Stimulated activated CD8-positive, alpha-beta memory T cell treated with anti-CD3 and anti-CD28 coated beads, Interleukin-12 subunit alpha, Interleukin-12 subunit beta, amount 100 ng/mL, for 24 hours (primary cell): ENCODE results near the gene FADS6.

Experiments used
- DNase-seq: peaks from one replicate; pipeline ENCODE4 v3.0.0-alpha.2; 2020; ENCODE audit errors: extremely low read depth

The FADS6 gene

GRCh38 chr17:74852237-74853047 is 41.0 kb downstream of the FADS6 start:
- DNase-seq: peak; percentile 20

- no peak for DNase-seq
Measured at GRCh38 chr17:74851612-74852236, 41.7 kb downstream of the FADS6 start.

- no peak for DNase-seq
Measured at GRCh38 chr17:74850914-74851313, 42.5 kb downstream of the FADS6 start.

DNA sequence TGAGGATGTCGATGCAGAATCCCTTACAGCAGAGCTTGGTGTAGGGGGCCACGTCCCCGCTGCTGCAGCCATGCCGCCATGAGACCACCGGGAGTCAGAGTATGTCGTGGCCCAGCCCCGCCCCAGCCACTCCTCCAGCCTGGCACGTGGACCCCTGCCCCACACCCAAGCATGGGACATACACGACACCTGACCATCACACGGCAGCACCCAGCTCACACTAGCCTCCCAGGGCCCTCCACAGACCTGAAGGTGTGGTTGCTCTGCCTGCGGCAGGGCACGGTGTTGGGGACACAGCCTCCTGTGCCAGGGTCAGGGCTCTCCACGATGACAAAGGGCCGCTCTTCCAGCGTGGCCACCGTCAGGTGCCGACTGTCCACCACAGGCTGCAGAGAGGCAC is 43.1 kb downstream of the FADS6 start:
- no peak for DNase-seq

- DNase-seq: no peak
Measured at GRCh38 chr17:74848656-74849399, 44.6 kb downstream of the FADS6 start.

GRCh38 chr17:74846621-74847020 is 46.8 kb downstream of the FADS6 start:
- no peak for DNase-seq

DNA sequence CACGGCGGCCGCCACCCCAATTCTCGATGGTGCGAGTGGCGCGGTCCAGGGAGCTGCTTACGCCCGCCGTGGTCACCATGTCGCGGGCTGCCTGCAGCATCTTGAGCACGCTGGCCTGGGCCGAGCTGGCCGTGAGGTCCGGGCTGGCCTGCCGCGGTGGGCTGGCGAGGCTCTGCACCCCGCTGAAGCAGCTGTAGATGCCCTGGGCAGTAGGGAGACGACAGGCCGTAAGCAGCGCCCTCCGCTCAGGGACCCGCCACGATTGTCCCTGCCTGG is 50.1 kb downstream of the FADS6 start:
- DNase-seq: no peak

GRCh38 chr17:74842599-74843351 is 50.7 kb downstream of the FADS6 start:
- DNase-seq: no peak

GRCh38 chr17:74842146-74842598 is 51.3 kb downstream of the FADS6 start:
- no peak for DNase-seq

DNA sequence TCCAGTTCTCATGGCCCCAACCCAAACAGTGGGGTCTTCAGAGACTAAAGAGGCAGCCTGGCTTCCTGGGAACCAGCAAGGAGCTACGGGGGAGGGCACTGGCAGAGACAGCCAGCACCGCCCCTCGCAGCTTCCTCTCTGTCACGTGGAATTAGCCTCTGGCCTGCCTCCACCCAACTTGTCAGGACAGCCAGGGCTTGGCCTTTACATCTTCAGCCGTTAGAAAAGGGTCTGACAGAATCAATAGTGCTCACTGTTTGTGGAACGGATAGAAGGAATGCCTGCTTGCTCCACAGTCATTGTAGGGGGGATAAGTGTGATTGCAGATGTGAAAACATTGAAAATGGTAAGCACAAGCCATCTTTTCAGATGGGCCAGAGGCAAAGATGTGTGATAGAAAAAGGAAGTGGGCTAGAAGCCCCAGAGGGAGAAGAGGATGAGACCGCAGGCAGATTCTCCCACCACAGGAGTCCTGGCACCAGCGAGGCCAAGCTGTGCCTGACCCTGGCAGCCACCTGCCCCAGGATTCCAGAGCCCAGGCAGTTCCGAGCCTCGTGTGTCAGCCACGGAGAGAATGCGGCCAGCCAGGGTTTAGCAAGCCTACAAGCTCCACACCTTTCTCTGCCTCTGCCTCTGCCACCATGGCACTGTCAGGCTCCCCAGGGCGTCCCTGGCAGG is 52.3 kb downstream of the FADS6 start:
- no peak for DNase-seq

DNA sequence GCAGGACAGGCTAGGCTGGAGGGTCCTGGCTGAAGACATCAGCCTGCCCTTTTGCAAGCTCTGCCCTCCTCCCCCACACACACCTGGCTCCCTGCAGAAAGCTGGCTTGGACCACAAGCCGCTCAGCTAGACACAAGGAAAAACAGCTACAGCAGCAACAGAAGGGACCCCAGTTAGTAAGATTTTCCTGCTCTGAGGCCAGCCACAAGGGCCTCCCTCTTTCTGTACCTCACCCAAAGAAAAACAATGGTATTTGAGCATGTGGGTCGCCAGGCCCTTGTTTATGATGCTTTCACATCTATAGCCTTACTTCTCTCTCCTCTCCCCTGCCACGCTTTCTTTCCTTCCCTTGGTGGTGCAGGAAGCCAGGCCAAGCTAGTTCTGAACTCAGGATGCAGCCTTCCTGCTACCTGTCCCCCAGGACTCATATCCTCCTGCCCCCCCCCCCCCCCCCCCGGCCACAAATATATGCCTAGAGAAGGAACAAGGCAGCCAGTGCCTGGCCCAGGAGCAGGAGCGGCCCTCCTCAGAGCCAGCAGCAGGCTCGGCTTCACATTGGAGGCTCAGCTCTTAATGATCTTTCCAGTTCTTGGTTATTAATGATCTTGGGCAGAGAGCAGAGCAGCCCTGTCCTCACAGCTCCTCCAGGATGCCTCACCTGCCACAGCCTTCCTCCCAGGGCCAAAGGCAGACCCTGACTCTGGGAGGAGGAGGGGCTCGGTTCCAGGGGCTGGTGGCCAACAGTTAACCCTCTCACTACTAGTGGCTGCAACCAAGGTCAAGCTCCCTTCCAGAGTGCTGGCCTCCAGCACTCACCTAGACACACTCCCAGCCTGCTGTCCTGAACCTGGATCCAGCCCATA is 53.2 kb downstream of the FADS6 start:
- no peak for DNase-seq

DNA sequence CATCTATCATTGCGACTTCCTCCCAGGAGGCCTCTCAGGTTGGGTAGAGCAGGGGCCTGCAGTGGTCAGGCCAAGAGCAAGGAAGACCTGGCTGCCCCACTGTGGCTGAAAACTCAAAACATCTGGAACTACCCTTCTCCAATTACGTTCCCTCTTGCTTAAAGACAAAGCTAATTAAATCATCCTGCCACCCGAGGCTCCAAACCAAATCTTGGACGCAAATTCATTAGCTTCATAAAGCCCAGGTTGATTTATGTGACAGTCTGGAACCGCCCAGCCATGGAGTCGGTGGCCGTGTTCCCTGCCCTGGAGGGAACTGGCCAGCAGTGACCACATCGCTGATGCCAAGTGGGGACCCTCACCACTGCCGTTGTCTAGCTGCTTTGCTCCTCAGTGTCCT is 55.2 kb downstream of the FADS6 start:
- no peak for DNase-seq

- DNase-seq: no peak
Measured at GRCh38 chr17:74836691-74837467, 56.6 kb downstream of the FADS6 start.

DNA sequence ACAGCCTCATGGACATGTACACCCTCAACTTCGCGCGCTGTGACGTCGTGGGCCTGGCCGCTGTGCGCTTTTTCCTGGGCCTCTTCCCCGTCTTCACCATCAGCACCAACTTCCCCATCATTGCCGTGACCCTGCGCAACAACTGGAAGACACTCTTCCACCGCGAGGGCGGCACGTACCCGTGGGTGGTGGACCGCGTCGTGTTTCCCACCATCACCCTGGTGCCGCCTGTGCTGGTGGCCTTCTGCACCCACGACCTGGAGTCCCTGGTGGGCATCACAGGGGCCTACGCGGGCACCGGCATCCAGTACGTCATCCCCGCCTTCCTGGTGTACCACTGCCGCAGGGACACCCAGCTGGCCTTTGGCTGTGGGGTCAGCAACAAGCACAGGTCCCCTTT is 57.2 kb downstream of the FADS6 start:
- no peak for DNase-seq

- no peak for DNase-seq
Measured at GRCh38 chr17:74833501-74834377, 59.7 kb downstream of the FADS6 start.

DNA sequence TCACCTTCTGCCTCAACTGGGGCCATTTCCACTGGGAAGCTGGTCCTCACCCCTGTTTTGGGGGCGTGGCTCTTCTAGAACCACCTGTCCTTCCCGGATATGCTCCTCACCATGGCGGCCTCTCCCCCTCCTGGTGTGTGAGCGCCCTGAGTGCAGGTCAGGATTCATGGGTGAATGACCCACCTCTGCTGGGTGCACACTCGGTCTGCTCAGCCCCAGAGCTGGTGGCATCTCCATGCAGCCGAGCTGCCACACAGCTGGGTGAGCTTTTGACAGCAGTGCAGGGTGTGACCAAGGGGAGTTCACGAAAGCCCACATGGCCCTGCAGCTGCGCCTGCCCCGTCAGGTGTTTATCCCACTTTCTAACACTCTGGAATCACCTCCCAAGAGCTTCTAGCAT is 61.0 kb downstream of the FADS6 start:
- no peak for DNase-seq

GRCh38 chr17:74831444-74832146 is 61.8 kb downstream of the FADS6 start:
- no peak for DNase-seq

- no peak for DNase-seq
Measured at GRCh38 chr17:74830861-74831260, 62.6 kb downstream of the FADS6 start.
